A549 (cell line): ENCODE results near the gene TBCE.

ENCODE experiments used
- BHLHE40 ChIP-seq: IDR thresholded peaks from 2 replicates; pipeline ENCODE4 v1.6.1; 2012; ENCODE audit warnings: low read depth, low read length, inconsistent platforms
- CHD4 ChIP-seq: fragments of 200-600 bp; sonication (generic); IDR thresholded peaks from 2 replicates; pipeline ENCODE4 v1.6.1; 2016; ENCODE audit warnings: antibody characterized with exemption, mild to moderate bottlenecking, borderline replicate concordance
- CTCF ChIP-seq: fragments of >200 bp; sonication (Bioruptor Twin); formaldehyde crosslinking; IDR thresholded peaks from 3 replicates; pipeline ENCODE4 v1.5.1; 2016
- EP300 ChIP-seq, 2 experiments: fragments of >200 bp; sonication (Bioruptor Twin); formaldehyde crosslinking; IDR thresholded peaks; 2 replicates in 1 of 2; 3 replicates in 1 of 2; pipeline ENCODE4 v1.6.1; 2016 to 2017
- KDM1A ChIP-seq: fragments of 200-600 bp; sonication (generic); IDR thresholded peaks from 2 replicates; pipeline ENCODE4 v1.6.1; 2016; ENCODE audit warnings: low read depth, mild to moderate bottlenecking
- POLR2A ChIP-seq: IDR thresholded peaks from 2 replicates; pipeline ENCODE4 v1.6.1; 2012; ENCODE audit warnings: mild to moderate bottlenecking, low read length
- RARB ChIP-seq: fragments of 250-450 bp; sonication (Bioruptor Pico); IDR thresholded peaks from 2 replicates; pipeline ENCODE4 v1.8.0; 2021; ENCODE audit warnings: mild to moderate bottlenecking, moderate library complexity
- RFX5 ChIP-seq: fragments of 450-650 bp; IDR thresholded peaks from 2 replicates; pipeline ENCODE4 v1.7.1; 2014; ENCODE audit warnings: antibody characterized with exemption, mild to moderate bottlenecking, moderate library complexity
- SMC3 ChIP-seq: fragments of >200 bp; sonication (Bioruptor Twin); formaldehyde crosslinking; IDR thresholded peaks from 3 replicates; pipeline ENCODE4 v1.6.1; 2018; ENCODE audit warnings: inconsistent platforms
- ZFP36 ChIP-seq: fragments of 450-650 bp; IDR thresholded peaks from 2 replicates; pipeline ENCODE4 v1.6.1; 2014; ENCODE audit warnings: borderline replicate concordance; ENCODE audit not compliant: partially characterized antibody

DNA sequence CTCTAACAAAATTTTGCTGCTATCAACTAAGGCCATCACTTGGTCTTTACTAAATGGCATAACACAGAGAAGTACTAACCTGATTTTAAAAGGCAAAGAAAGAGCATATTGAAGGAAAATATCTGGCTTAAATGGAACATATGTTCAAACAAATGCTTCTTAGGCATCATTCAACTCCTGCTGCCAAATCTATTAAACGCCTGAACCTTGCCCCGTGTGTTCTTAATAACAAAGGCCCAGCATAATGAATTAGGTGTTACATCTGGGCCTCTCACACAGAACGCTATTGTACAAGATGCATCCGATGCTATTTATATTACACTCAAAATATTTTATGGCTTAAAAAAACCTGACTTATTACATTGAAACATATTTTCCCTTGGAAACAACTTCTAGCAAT is 88.6 kb downstream of the TBCE start:
- TF ChIP-seq CTCF (no peak), CHD4 (no peak), SMC3 (no peak), POLR2A (no peak), RARB (CRISPR knock-in tag) (no peak), RFX5 (no peak), BHLHE40 (no peak), KDM1A (no peak), ZFP36 (no peak), EP300 (IDR thresholded peaks at IDR 0.05) (no peak)
